GM19397 (cell line): ENCODE results near the gene PTPRU.

Experiments used
- ATAC-seq: cut with Tn5 transposase; IDR thresholded peaks from one replicate; pipeline ENCODE4 v1.9.1; 2021; ENCODE audit warnings: mild to moderate bottlenecking, moderate library complexity; ENCODE audit not compliant: unreplicated experiment

PTPRU gene

DNA sequence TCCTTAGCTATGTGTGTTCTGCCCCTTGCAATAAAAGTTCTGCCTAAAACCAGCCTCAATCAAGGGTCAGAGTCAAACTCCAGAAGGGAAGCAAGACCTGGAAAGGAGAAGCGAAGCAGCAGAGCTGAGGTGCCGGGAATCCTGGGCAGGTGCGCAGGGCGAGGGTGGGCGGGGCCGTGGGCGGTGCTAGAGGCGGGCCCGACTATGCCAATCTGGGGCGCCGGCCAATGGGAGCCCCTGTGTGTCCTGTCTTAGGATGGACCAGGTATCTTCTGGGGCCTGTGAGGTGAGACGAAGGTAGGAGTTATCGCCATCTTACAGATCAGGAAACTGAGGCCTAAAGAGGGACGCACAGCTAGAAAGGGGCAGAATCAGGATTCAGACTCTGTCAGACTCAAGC lies 120.3 kb downstream of the PTPRU start:
- ATAC-seq: no peak

- ATAC-seq: no peak
Measured at GRCh38 chr1:29357452-29357851, 121.1 kb downstream of the PTPRU start.

- no peak for ATAC-seq
Measured at GRCh38 chr1:29358183-29358582, 121.9 kb downstream of the PTPRU start.

DNA sequence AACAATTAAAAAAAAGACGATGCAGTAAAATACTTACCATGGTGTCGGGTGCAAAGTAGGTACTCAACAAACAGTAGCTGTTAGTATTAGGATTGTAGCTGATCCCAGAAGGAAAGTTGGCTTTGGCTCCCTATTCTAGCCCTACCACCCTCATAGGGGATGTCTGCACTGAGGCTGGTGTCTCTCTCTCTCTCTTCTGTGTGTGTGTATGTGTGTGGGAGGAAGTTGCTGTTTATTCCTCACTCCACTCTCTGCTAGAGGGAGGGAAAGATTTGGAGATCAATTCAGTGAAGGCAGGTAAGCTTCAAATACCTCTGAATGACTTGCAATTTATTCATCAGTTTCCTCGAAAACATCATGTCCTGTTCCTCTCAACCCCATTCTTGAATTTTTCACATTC lies 124.4 kb downstream of the PTPRU start:
- no peak for ATAC-seq

DNA sequence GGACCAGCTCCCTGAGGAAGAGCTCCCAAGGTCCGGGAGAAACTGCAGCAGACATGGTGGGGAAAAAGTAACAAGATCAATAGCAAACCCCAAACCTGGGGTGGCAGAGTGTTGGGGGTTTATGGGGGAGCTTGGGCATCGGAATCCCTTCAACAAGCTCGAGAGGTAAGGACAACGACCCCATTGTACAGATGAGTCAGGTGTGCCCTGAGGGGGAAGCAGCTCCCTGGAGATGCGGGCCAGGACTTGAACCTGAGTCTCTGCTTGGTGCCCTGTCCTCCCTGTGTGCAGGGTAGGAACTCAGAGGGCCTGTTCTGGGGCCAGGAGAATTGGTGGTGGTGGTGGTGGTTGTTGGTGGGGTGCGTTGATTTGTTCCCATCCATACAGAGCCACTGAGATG lies 125.4 kb downstream of the PTPRU start:
- no peak for ATAC-seq

GRCh38 chr1:29362116-29362515 lies 125.8 kb downstream of the PTPRU start:
- no peak for ATAC-seq

DNA sequence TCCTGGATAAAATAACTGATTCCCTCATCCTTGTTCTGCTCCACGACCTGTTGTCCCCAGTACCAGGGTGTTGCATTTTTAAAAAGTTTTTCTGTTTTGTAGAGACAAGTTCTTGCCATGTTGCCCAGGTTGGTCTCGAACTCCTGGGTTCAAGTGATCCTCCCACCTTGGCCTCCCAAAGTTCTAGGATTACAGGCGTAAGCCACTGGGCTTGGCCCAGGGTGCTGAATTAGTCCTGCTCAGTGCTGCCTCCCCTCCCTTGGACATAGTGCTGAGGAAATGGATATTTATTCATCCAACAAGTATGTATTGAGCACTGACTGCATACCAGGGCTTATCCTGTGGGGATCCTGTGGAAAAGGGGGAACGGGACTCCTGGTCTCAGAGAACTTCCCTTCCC lies 126.4 kb downstream of the PTPRU start:
- ATAC-seq: no peak

DNA sequence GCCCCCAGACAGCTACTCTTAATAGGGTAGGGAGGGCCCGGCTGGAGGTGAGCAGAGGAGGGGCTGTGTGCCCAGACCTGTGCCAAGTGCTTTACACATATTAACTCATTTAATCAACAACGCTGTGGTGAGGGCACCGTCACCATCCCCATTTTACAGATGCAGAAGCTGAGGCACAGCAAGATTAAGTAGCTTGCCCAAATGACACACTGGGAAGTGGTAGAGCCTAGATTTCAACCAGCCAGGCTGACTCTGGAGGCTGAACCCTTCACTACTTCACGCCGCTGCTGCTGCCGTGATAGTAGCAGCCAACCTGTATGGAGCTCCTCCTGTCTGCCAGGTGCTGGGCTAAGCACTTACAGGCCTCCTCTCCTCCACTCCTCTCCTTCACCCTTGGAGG lies 127.2 kb downstream of the PTPRU start:
- ATAC-seq: no peak

GRCh38 chr1:29364101-29364678 lies 127.9 kb downstream of the PTPRU start:
- ATAC-seq: no peak

GRCh38 chr1:29365906-29366670 lies 129.8 kb downstream of the PTPRU start:
- no peak for ATAC-seq

DNA sequence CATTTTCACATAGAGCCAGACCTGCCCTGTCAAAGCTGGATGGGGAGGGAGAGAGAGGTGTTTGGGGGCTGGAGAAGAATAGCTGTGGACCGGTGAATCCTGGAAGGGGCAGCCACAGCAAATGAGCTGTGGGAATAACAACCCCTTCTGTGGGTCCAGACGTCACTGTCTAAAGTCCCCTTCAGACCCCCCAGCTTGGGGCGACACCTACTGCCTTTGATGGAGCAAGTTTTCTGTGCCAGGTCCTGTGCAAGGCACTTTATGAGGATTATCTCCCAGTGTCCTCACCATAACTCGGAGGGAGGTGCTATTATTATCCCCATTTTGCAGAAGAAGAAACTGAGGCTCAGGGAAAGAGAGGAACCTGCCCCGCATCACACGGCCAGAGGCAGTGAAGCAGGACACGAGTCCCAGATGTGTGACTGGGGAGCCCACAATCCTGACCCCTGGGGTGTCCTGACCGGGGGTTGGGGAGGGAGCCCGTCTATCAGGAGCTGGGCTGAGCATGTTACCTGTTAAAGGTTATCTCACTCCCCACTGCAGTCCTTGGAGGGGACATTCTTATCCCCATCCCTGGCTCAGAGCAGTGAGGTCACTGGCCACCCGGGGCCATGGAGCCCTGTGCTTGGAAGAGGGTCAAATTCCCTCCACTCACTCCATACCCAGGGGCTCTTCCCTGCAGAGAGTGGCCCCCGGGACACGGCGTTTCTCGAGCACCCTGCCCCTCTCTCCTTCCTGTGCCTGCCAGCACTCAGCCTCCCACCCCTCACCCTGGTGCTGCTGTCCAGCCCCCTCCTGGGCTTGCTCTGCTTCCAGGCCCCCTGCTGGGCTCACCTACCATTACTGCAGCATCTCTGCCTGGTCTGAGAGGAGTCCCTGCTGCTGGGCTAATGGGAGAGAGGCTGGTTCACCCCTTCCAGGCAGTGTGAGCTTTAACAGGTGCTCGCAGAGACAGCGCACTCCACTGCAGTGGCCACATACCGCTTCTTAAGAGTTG lies 132.9 kb downstream of the PTPRU start:
- ATAC-seq: no peak

DNA sequence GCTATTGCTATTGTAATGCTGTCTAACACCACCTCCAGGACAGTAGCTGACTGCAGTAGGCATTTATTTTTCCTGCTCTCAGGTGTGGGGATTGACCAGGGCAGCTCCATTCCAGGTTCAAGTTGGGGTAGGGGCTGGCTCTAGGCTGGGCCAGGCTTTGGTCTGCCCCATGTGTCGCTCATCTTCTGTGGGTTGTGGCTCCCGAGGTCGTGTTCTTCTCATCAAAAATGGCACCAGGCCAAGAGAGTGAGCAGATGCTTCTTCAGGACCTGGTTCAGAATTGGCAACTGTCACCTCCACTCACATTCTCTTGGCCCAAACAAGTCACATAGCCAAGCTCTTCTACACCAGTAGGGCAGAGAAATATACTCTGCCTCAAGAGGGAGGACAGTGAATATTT lies 133.7 kb downstream of the PTPRU start:
- ATAC-seq: no peak

DNA sequence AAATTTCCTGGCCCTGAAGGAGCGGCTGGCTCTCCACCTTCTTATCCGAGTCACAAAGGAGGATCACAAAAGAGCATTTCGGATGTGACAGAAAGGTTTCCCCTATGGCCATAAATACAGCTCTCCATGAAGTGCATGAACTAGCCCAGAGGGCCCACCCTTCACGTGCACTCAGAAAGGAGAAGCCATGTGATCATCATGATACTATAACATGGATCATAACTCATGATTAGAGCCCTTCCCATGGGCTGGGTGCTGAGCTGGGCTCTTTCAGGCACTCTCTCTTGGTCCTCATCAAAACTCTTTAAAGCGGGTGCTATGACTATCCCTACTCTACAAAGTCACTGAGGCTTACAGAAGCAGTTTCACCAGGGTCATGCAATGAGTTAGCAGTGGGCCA lies 135.0 kb downstream of the PTPRU start:
- no peak for ATAC-seq

DNA sequence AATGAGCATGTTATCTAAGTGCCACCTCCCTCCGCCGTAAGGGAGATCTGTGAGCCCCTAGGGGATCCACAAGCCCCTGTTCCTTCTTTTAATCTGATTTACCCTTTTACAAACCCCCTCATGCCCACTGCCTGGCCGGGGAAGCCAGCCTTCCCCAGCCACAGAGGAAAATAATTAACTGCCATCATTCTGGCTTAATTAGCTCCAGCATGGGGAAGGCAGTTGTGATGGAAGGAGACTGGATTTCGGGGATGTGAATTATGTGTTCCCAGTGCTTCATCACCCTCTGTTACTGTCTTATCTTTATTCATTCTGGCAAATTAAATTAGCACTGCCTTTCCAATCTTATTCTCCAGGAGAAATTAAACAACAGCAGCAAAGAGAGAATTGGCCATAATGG lies 135.8 kb downstream of the PTPRU start:
- ATAC-seq: no peak
